GM13977 (cell line): ENCODE data around the gene LPAR1.

Experiments used
- DNase-seq: peaks from one replicate; pipeline ENCODE4 v3.0.0; 2012; ENCODE audit warnings: low spot score
- in situ Hi-C: fragments of 300-500 bp; cut with MboI; formaldehyde crosslinking; loops from one replicate; pipeline ENCODE4 v1.12.0; 2022; ENCODE audit warnings: low sequenced_read_pairs, low pct_unique_long_range_greater_than_20kb, mixed read lengths, inconsistent platforms; ENCODE audit not compliant: unreplicated experiment
- TF ChIP-seq, protein P1 (sequence below): IDR thresholded peaks from 2 replicates; pipeline ENCODE4 v1.5.1; 2012; ENCODE audit warnings: mild to moderate bottlenecking, control low read depth; ENCODE audit not compliant: insufficient read depth; ENCODE audit errors: extremely low read depth, missing control alignments

LPAR1 gene, protein sequence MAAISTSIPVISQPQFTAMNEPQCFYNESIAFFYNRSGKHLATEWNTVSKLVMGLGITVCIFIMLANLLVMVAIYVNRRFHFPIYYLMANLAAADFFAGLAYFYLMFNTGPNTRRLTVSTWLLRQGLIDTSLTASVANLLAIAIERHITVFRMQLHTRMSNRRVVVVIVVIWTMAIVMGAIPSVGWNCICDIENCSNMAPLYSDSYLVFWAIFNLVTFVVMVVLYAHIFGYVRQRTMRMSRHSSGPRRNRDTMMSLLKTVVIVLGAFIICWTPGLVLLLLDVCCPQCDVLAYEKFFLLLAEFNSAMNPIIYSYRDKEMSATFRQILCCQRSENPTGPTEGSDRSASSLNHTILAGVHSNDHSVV

DNA sequence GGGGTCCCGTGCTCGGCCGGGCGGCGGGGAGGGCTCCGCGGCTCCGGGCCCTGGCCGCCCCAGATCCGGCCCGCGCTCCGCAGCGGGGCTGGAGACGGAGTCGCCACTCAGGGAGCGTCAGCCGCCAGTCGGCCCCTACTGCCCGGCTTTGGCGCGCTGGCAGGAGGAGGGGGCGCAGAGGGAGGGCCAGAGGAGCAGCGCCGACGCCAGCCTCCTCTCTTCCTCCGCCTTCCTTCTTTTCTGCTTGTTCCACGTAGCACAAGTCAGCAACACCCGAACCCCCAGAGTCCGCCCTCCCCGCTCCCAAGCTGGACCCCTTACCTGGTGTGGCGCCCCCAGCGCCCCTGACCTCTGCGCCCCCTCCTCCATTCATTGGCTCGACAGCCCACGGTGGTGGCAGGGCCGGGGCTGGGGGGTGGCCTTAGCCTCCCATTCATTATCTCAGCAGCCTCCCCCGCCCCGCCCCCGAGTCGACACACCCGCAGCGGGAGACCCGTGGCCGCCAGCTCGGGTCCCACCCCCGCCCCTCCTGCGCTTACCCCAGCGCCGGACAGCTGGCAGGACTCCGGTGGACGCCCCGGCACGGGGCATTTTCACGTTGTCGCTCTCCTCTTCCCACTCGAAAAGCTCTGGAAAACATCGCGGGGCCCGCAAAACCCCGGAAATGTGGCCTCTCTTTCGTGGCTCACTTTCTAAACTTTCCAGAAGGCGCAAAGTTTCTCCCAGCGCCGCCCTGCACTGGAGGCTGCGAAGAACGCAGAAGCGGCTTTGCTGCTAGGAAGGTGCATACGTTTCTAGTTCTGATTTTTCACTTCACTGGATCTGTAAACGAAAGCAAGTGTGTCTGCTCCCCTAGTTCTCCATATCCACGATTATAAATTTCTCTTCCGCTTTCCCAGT is at the start of gene LPAR1:
LPAR1 (minus strand) TSS at position 140 of the 900 bp plus-strand sequence. CDS start 66,353 bp downstream, outside the sequence.
- TF ChIP-seq, protein P1, sequence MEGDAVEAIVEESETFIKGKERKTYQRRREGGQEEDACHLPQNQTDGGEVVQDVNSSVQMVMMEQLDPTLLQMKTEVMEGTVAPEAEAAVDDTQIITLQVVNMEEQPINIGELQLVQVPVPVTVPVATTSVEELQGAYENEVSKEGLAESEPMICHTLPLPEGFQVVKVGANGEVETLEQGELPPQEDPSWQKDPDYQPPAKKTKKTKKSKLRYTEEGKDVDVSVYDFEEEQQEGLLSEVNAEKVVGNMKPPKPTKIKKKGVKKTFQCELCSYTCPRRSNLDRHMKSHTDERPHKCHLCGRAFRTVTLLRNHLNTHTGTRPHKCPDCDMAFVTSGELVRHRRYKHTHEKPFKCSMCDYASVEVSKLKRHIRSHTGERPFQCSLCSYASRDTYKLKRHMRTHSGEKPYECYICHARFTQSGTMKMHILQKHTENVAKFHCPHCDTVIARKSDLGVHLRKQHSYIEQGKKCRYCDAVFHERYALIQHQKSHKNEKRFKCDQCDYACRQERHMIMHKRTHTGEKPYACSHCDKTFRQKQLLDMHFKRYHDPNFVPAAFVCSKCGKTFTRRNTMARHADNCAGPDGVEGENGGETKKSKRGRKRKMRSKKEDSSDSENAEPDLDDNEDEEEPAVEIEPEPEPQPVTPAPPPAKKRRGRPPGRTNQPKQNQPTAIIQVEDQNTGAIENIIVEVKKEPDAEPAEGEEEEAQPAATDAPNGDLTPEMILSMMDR = no peak
- peak; percentile 14 for DNase-seq
- in situ Hi-C loops = no loop called here

DNA sequence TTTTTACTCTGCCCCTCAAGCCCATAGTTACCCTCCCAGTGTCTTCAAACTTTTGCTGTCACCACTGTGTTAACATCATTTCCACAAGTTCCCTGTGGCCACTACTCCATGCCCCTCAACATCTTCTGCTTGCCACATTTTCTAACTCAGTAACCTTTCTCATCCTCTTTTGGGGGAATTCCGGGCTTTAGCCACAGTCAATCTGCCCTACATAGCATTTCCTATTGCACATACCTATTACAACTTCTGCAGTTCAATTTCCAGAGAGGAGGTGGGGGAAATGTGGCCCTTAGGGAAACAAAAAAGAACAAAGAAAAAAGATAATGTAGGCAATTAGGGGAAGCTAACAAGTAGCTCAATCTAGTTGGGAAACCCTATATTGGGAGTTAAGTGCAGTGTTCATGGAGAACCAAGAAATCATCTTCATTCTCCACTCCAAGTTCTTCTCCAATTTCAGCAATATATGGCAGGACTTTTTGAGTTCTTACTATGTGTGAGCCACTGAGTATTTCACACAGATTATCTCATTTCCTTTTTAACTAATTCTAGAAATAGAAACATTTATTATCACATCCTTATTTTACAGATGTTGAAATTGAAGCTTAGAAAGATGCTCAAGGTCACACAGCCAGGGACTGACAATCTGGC is 40.2 kb upstream of the LPAR1 start:
- in situ Hi-C loops = no loop called here
- DNase-seq = peak; percentile 27
- TF ChIP-seq, protein P1 = no peak

DNA sequence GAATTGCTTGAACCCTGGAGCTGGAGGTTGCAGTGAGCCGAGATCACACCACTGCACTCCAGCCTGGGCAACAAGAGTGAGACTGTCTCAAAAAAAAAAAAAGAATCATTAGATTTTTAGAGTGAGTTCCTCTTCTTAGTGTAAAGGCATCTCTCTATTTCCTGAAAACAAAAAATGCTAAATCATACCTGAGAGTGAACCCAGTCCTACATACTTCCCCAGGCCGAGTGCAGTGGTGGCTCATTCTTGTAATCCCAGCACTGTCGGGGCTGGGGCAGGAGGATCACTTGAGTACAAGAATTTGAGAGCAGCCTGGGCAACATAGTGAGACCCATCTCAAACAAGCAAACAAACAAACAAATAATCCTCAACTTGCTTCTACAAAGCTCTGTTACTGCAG is 38.2 kb upstream of the LPAR1 start:
- DNase-seq = no peak
- TF ChIP-seq, protein P1 = no peak
- in situ Hi-C loops = no loop called here

DNA sequence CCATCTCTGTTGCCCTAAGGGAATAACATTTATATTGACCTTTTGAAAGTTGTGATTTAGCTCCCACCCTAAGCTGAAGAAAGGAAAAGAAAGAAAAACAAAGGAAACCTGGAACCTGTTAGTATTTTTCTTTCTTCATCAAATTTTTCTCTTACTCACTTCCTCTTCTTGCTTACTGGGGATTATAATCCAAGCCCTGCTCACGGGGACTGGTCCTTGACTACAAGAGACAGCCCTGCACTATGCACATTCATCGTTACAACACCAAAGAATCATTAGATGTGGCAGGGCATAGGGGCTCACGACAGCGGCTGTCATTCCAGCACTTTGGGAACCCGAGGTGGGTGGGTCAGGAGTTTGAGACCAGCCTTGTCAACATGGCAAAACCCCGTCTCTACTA is 37.8 kb upstream of the LPAR1 start:
- in situ Hi-C loops = no loop called here
- TF ChIP-seq, protein P1 = no peak
- DNase-seq = no peak

DNA sequence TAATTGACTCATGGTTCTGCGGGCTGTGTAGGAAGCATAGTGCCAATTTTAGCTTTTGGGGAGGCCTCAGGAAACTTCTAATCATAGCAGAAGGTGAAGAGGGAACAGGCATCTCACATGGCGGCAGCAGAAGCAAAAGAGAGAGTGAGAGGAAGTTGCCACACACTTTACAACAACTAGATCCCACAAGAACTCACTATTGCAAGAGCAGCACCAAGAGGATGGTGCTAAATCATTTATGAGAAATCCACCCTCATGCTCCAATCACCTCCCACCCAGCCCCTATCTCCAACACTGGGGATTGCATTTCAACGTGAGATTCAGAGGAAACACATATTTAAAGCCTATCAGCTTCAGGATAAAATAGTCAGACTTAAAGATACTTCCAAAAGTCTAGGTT is 36.1 kb upstream of the LPAR1 start:
- TF ChIP-seq, protein P1 = no peak
- no peak for DNase-seq
- in situ Hi-C loops = loop anchor here (25.0 kb wide), 1 partner anchor 112 kb away; no protein-coding TSS in a partner anchor

DNA sequence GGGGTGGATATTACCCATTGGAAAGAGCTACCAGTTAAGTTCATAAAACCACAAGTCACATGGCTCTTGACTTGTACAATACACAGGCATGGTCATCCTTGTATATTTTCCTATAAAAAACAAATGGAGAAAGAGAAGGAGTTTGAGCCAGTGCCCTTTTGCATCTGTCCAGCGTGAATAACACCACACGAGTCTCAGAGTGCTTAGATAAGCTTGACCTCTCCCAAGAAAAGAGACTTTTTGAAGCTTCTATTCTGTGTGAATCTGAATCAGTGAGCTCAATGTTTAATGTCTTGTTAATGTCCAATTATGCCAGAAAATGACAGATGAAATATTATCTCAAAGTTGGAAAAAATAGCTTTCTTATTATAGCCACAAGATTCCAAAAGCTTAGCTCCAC is 30.9 kb upstream of the LPAR1 start:
- DNase-seq = no peak
- in situ Hi-C loops = loop anchor here (25.0 kb wide), 1 partner anchor 107 kb away; no protein-coding TSS in a partner anchor
- TF ChIP-seq, protein P1 = no peak
